Panc1 (cell line): ENCODE data around the gene ADORA1. TPM values are rescaled to one million over a fixed set of nuclear protein-coding genes. Genes with fewer than 3 reads are reported as not detected.

ENCODE experiments used
- ATAC-seq: fragments of 200-7000 bp; cut with Tn5 transposase; 2 replicates; pipeline ENCODE4 v1.9.1; 2020; ENCODE audit warnings: mild to moderate bottlenecking, moderate library complexity
- BruUV-seq: library from RNA; stranded (reverse); fragments of 400-500 nt; replicated peaks from 2 replicates; lab custom pipeline; 2021; lab: Mats Ljungman, UMichigan
- CTCF ChIA-PET: fragments of 300-600 bp; sonication (Branson Sonifier 250); formaldehyde crosslinking; loops from one replicate; lab custom pipeline; 2022; ENCODE audit warnings: antibody characterized with exemption; lab: Charles Lee
- POLR2A ChIA-PET: fragments of 300-600 bp; sonication (Branson Sonifier 250); formaldehyde crosslinking; loops from one replicate; lab custom pipeline; 2022; ENCODE audit warnings: antibody characterized with exemption; lab: Charles Lee
- DNase-seq: peaks from one replicate; pipeline ENCODE4 v3.0.0-alpha.2; 2010; ENCODE audit warnings: low read depth, low spot score
- H3K27ac ChIP-seq: 2 replicates; pipeline ENCODE4 v1.5.1; 2011; ENCODE audit warnings: mild to moderate bottlenecking, low read length, inconsistent platforms
- H3K27me3 ChIP-seq: fragments of 200-500 bp; sonication (Bioruptor generic); 2 replicates; pipeline ENCODE4 v1.6.0; 2014; ENCODE audit warnings: low read length, inconsistent platforms; ENCODE audit not compliant: control insufficient read depth, insufficient read depth
- H3K36me3 ChIP-seq: fragments of 200-500 bp; sonication (Bioruptor generic); 2 replicates; pipeline ENCODE4 v1.5.1; 2014; ENCODE audit warnings: inconsistent platforms, mild to moderate bottlenecking, low read length, moderate library complexity; ENCODE audit not compliant: control insufficient read depth, insufficient read depth
- H3K4me1 ChIP-seq: 2 replicates; pipeline ENCODE4 v1.5.1; 2011; ENCODE audit warnings: inconsistent platforms, mild to moderate bottlenecking, low read length, moderate library complexity; ENCODE audit not compliant: control insufficient read depth, insufficient read depth
- H3K4me3 ChIP-seq, 2 experiments: 2 replicates each; pipeline ENCODE4 v1.5.1; 2011 to 2012; ENCODE audit warnings: low read depth in 2 of 2, low read length in 2 of 2, mild to moderate bottlenecking in 2 of 2, inconsistent platforms in 1 of 2, moderate library complexity in 1 of 2
- H3K9me3 ChIP-seq: fragments of 200-500 bp; sonication (Bioruptor generic); 2 replicates; pipeline ENCODE4 v1.5.1; 2014; ENCODE audit warnings: low read depth, mild to moderate bottlenecking, inconsistent platforms, low read length, moderate library complexity; ENCODE audit not compliant: control insufficient read depth, insufficient read depth
- CTCF ChIP-seq: fragments of 450-650 bp; IDR thresholded peaks from 2 replicates; pipeline ENCODE4 v1.5.1; 2017; ENCODE audit warnings: mild to moderate bottlenecking
- POLR2AphosphoS5 ChIP-seq: IDR thresholded peaks from 2 replicates; pipeline ENCODE4 v1.6.1; 2012; ENCODE audit warnings: mild to moderate bottlenecking, low read depth, low read length, moderate library complexity
- REST ChIP-seq, 2 experiments: IDR thresholded peaks; 2 replicates each; pipeline ENCODE4 v1.6.1; 2011 to 2012; ENCODE audit warnings: low read depth in 2 of 2, control low read depth in 1 of 2, low read length in 1 of 2, mild to moderate bottlenecking in 1 of 2, moderate library complexity in 1 of 2; ENCODE audit not compliant: insufficient read depth in 1 of 2
- SIN3A ChIP-seq: IDR thresholded peaks from 2 replicates; pipeline ENCODE4 v1.6.1; 2012; ENCODE audit warnings: low read depth, mild to moderate bottlenecking, low read length, moderate library complexity, borderline replicate concordance; ENCODE audit not compliant: insufficient read depth
- TCF7L2 ChIP-seq: IDR thresholded peaks from 2 replicates; pipeline ENCODE4 v1.6.1; 2011; ENCODE audit warnings: mild to moderate bottlenecking, low read depth, low read length, inconsistent platforms
- in situ Hi-C: cut with HindIII; loops from 2 replicates; pipeline ENCODE4 v1.10.0; 2016; ENCODE audit warnings: low sequenced_read_pairs, low pct_unique_long_range_greater_than_20kb
- intact Hi-C: fragments of 100-400 bp; cut with micrococcal nuclease; formaldehyde crosslinking; loops from one replicate; pipeline ENCODE4 v1.10.0; 2022; ENCODE audit not compliant: unreplicated experiment
- total RNA-seq: library from RNA; stranded (reverse); gene quantifications from one replicate; pipeline ENCODE4 v1.2.1, GENCODE V29; 2021; ENCODE audit not compliant: unreplicated experiment

ADORA1 gene
- total RNA-seq, 1 experiment from 2014 or later = 8.5 TPM

GRCh38 chr1:203176273-203177035 lies 48.9 kb downstream of the ADORA1 start:
- Histone ChIP-seq H3K36me3 (no peaks in the 10 kb centered on the region), H3K27ac (no peak overlapping the region), H3K9me3 (no peaks in the 10 kb centered on the region), H3K4me1 (no peaks in the 10 kb centered on the region), H3K27me3 (no peaks in the 10 kb centered on the region), H3K4me3 (no peak overlapping the region)
- BruUV-seq = no TSS peak
- in situ Hi-C loops (no loop called here), intact Hi-C loops (no loop called here)
- ChIA-PET CTCF (no interaction called here), POLR2A (no interaction called here)
- TF ChIP-seq POLR2AphosphoS5 = no peak
- no peak for TF ChIP-seq TCF7L2
- no peak for TF ChIP-seq CTCF
- TF ChIP-seq SIN3A = no peak
- no peak for TF ChIP-seq REST (IDR thresholded peaks at IDR 0.05; ENCODE audit: insufficient read depth in 1 of 2, low read depth in 2 of 2, low read length in 1 of 2)
- ATAC-seq = no peak
- no peak for DNase-seq

- DNase-seq = no peak
- no peak for TF ChIP-seq REST (IDR thresholded peaks at IDR 0.05; ENCODE audit: insufficient read depth in 1 of 2, low read depth in 2 of 2, low read length in 1 of 2)
- no peak for TF ChIP-seq SIN3A
- TF ChIP-seq CTCF = no peak
- Histone ChIP-seq H3K9me3 (no peaks in the 10 kb centered on the region), H3K4me1 (no peaks in the 10 kb centered on the region), H3K27ac (no peak overlapping the region), H3K36me3 (no peaks in the 10 kb centered on the region), H3K4me3 (no peak overlapping the region), H3K27me3 (no peaks in the 10 kb centered on the region)
- intact Hi-C loops = no loop called here
- in situ Hi-C loops = no loop called here
- POLR2A ChIA-PET = no interaction called here
- ATAC-seq = no peak
- no TSS peak for BruUV-seq
- CTCF ChIA-PET = no interaction called here
Observed at GRCh38 chr1:203177036-203177405, 49.5 kb downstream of the ADORA1 start.
